A549 treated with GW870086 at 1 μM for 4 hours (cell line): Measurements from ENCODE around the gene C1QTNF9. TPM values are rescaled to one million over a fixed set of nuclear protein-coding genes. Genes with fewer than 3 reads are reported as not detected.

Experiments used
- total RNA-seq: library from RNA; stranded (reverse); fragments of 200-300 nt; extraction: Qiagen RNA extraction; gene quantifications from 5 replicates; pipeline ENCODE4 v1.2.3, GENCODE V29; 2022; ENCODE audit warnings: low read depth

C1QTNF9 gene, protein sequence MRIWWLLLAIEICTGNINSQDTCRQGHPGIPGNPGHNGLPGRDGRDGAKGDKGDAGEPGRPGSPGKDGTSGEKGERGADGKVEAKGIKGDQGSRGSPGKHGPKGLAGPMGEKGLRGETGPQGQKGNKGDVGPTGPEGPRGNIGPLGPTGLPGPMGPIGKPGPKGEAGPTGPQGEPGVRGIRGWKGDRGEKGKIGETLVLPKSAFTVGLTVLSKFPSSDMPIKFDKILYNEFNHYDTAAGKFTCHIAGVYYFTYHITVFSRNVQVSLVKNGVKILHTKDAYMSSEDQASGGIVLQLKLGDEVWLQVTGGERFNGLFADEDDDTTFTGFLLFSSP
- total RNA-seq: not detected in 5 replicates

DNA sequence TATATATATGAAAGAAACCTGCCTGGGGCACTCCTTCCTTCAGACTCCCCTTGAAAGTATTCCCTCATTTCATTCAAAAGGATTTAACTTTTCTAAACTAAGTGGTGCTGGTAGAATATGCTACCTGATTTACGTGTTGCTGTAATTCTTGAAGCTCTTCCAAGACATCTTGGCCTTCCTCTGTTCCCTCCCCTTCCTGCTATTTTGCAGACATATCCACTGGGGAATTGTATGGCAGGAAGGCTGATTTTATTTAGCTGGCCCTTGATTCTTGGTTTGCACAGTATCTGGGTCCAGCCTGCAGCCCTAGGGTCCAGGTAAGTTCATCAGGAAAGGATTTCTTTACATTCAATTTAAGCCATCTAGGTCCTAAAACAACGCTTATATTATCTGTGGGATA is at the start of gene C1QTNF9:
Gene C1QTNF9 (plus strand): TSS at position 281 of the 400 bp plus-strand sequence. CDS start 6,424 bp downstream, outside the sequence.

Other genes starting within 250 kb of the C1QTNF9 start
- gene SPATA13, start 148.9 kb upstream of the C1QTNF9 start, total RNA-seq: 7.5 to 10.5 TPM (median 8.4 TPM) in 5 replicates
- 41.2 to 53.2 TPM (median 49.8 TPM) in 5 replicates for gene PARP4, start 203.2 kb downstream of the C1QTNF9 start, total RNA-seq